Stimulated activated CD8-positive, alpha-beta memory T cell treated with anti-CD3 and anti-CD28 coated beads, Interleukin-7, amount 100 ng/mL, for 48 hours (primary cell): ENCODE data around the gene SPOPL.

Source experiments
- DNase-seq, 2 donors: peaks; one replicate each; pipeline ENCODE4 v3.0.0-alpha.2; 2020; ENCODE audit warnings: low read depth in 1 of 2; ENCODE audit errors: extremely low read depth in 1 of 2

The SPOPL gene

DNA sequence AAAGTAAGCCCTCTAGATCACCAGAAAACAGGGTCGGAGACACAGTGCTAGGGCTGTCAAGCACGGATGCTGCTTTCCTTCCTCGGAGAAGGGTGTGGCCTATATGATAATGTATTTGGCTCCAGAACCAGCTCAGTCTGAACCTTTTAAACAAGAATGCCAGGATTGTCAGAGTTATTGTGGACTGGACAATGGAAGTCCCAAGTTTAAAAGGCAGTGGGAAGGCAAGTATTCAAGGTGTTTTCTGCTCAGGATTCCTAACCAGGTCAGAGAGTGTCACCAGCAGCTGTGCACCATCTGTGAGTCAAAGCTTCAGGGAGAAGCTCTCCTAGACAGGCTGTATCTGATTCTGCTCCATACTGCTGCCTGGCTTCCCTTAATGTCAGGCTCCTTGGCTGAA, 94.8 kb downstream of the SPOPL start:
- no peak for DNase-seq

DNA sequence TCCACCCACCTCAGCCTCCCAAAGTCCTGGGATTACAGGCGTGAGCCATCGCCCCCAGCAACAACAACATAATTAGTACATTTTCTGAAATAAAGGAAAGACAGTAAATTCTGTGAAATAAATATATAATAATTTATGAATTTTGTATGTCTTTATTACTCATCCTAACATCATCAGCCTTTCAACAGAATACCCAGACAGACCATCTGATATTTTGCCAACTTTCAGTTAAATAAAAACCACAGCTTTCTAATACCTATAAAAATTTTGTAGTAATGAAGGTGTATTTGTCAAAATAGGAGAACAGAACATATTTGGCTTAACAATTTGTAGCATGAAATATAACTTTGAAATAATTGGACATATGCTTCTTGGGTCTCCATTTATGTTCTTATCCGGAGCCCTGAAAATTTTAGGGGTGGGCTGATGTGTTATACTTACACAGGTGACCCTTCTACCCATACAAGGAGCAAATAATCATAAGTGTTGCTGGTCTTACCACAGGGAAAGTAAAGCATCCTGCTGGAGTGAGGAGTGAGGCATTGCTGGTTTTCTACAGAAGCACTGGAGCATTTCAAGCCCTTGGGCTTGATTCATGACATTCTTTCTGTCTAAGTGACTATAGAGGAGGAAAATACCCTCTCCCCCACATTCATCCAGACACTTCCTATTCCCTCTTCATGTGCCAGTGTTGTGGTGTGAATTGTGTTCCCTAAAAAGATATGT, 99.3 kb downstream of the SPOPL start:
- DNase-seq = no peak

DNA sequence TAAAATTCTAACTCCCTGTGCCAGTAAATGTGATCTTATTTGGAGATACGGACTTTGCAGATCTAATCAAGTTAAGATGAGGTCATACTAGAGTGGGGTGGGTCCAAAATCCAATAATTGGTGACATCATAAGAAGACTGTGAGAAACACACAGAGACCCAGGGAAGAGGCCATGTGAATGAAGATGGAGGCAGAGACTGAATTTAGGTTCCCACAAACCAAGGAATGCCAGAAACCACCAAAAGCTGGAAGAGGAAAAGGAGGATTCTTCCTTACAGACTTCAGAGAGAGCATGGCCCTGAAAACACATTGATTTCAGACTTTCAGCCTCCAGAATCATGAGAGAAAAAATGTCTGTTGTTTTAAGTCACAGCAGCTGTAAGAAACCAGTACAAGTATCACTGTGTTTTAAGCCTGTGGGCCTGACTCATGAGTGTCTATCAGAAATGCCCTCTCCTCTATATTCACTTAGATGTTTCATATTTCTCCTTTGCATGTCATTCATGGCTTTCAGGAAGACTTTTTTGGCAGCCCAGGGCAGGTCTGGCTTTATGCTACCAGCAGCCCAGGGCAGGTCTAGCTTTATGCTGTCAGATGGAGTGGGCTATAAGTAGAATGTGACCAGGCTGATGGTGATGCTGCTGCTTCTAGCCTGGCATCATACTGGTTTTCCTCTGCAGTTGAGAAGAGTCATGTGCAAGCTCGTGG, 100.0 kb downstream of the SPOPL start:
- no peak for DNase-seq

DNA sequence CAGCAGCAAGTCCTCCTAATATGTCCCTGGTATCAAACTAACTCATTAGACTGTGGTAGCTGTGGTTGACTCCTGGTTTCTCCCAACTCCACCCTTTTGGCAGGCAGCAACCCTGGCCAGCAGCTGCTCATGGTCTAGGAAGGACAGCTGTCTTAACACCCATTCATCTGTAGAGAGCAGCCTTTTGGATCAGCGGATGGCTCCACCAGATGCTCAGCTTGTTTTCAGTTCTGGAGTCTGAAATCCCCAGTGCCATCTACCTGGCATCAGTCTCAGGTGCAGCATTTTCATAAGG, 100.5 kb downstream of the SPOPL start:
- DNase-seq = no peak

DNA sequence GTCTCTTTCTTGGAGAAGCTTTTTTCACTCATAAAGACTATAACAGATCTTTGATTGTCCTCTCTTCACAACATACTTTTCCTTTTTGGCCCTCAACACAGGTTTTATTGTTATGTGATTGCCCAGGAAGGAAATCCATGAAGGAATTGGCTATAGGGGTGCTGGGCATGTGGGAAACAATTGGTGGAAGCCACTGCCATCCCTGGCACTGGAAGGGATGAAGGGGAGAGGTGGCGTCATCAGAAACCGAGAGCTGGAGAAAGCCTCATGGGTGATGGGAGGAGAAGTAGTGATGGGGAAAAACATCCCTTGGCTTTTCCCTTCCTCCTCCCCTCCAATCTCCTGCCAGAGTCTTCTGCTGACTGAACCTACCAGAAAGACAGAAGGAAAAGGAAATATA, 106.2 kb downstream of the SPOPL start:
- no peak for DNase-seq

DNA sequence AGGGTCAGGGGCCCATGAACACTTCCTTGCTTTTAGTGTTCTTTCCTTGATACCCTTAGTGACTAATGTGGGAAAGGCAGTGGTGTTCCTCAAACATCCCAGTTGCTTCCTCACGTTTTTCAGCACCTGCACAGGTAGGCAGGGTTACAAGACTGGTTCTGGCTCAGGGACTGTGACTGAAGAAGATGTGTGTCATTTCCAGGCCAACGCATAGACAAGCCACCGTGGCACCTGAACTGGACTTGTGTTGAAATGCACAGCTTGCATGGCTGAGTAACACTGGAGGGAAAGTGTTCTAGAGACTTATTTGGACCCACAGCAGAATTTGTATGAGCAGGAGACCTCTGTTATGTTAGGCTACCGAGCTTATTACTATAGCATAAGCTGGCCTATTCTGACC, 107.9 kb downstream of the SPOPL start:
- no peak for DNase-seq

DNA sequence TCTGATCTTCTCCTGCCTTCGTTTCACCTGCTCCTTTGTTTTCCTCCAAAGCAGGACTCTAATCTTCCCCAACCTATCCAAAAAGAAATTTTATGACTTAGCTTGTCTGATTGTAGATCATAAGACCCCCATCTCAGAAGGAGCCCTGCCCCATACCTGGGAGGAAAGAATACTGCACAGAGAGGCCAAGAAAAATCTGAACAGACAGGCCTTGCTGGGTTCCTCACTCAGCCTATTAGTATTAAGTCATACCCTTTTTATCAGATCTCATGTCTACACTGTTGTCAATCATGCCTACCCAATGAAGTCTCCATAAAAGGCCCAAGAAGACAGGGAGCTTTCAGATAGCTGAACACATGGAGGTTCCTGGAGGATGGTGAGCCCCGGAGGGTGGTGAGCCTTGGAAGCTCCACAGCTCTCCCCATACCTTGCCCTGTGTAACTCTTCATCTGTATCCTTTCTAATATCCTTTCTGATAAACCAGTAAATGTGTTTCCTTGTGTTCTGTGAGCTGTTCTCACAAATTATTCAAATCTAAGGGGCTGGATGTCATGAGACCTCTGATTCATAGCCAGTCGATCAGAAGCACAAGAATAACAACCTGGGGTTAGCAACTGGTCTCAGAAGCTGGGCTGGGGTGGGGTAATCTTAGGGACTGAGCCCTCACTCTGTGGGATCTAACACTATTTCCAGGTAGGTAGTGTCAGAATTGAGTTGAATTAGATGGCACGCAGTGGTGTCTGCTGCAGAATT, 108.8 kb downstream of the SPOPL start:
- DNase-seq = no peak

DNA sequence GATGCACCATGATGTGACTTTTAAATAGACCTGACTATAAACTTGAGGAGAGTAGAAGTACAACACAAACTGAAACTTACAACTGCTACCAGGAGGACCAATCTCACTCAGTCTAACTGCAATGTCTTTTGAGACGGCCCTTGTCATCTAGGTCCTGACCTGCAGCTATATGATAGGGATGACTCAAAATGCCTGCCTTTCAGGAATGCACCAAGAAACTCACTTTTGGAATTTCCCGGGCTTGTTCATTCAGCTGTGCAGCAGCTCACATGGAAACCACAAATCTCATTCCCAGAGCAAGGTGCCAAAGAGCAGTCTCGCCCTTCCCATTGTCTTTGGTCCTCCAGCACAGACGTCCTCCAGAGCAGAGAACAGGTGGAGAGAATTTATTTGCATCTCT, 113.7 kb downstream of the SPOPL start:
- no peak for DNase-seq

DNA sequence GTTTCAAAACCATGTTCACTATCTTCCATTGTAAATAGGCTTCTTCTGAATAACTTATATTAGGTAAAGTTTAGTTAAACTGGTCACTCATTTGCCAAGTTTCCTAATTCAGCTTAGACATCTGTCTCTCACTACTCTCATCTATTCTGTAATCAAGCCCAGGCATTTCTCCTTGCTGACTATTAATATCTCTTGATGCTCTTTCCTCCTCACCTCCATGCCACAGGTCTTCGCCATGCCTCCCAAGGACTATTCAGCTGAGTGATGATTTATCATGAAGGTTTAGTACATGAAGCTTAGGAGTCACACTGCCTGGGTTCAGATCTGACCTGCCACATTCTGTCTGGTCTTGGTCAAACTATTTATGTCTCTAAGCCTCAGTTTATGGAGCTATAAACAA, 115.5 kb downstream of the SPOPL start:
- DNase-seq = no peak

DNA sequence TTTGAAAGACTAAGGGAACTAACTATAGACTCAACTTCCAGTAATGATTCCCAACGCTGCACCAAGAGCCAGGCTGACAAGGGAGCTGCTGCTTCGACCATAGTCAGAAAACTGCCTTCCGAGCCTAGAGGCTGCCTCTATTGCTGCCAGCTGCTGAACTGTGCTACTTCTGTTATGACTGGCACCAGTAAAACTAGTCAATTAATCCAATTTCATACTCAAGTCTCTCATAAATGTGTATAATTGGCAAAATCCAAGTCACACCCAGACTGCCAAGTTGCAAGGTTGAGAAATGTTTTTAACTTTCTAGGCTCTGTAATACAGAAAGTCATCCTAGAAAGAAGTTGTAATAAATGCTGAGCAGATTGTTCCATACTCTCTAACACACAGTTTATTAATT, 117.4 kb downstream of the SPOPL start:
- DNase-seq = no peak

DNA sequence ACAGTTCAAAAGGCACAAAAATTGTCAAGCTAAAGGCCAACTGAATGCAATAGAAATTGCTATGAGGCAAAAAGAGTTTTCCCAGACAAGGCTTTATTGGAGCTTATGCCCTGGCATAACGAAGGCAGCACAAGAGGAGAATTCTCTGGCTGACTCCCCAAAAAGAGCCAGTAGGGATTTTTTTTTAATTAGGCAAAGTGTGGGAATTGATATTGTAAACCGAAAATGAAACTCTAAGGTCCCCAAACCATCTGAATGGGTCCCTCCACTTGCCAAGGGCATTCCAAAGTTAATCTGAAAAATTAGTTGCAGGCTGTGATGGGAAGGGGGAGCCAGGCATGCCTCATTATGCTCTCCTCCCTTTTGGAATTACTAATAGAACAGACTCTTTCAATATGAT, 118.9 kb downstream of the SPOPL start:
- DNase-seq = no peak

DNA sequence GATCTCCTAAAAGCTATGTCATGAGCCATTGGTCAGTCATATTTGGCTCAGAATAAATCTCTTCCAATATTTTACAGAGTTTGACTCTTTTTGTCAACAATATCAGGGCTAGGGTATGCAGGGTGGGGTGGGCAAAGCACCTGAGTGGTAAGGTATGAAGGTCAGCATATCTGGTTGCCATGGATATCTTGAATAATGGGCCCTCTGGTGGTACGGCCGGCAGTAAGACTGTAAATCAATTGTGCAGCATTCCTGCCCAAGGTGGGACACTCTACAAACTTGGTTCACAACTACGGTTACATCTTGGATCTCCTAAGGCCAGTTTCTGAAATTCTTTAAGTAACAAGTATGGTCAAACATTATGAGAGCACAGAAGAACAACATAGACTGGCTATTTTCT, 119.6 kb downstream of the SPOPL start:
- no peak for DNase-seq

DNA sequence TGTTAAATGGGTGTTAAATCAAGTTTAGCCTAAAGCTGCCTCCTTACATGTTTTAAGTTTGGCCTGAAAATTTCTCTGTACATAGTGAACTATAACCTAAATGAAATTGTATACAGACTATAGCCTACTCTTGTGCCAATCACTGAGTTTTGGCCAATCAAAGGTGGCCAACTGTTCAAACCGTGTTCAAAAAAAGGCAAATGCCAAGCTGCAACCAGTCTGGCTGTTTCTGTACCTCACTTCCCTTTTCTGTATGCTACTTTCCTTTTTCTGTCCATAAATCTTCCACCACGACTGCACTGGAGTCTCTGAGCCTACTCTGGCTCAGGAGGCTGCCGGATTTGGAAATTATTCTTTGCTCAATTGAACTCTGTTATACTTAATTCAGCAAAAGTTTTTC, 121.0 kb downstream of the SPOPL start:
- DNase-seq = no peak
